Measurements from ENCODE around the gene TRAPPC12. TPM values are rescaled to one million over a fixed set of nuclear protein-coding genes. Genes with fewer than 3 reads are reported as not detected.

Gene TRAPPC12
- total RNA-seq (2022; extraction: Qiagen RNA extraction; ENCODE audit: low read depth), result 49.2 to 71.2 TPM (median 67.8 TPM) in 5 replicates

DNA sequence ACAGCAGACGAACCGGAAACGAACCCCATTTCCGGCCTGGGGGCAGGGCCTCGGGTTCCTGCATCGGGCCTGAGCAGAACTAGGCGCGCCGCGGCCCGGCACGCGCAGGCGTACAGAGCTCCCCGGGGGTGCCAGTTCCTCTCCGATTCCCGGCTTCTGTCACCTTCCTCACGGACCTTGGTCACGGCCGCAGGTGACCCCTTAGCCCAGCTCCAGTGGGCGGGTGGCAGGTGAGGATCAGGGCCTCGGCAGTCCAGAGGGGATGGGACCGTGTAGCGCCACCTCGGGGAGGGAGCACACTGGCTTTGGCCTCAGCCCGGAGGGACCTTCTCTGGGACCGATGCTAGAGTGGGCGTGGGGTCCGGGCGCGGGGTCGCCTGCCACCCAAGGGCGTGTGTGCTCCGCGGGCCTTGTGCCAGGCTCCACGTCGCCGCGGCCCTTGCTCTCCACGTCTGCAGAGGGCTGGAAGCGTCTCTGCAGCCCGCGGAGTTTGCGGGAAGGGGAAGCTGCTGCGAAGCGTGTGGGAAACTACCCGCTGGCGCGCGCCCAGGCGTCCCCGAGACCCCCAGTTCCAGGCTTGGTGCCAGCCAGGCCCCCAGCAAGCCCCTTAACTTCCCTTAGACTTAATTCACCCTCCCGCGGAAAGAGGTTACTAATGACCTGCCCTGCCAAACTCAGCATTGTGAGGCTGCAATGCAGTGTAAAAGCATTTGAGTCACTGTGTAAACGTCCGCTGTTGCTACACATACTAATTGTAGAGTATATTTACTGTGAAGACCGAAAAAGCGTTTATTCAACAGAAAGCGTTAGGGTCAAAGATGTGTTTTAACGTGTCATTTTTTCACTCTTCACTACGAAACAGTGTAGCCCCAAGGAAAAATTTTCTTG, at the start of gene TRAPPC12:
TRAPPC12 (plus strand) TSS at position 48 of the 888 bp plus-strand sequence. CDS start 7,930 bp downstream, outside the sequence.

DNA sequence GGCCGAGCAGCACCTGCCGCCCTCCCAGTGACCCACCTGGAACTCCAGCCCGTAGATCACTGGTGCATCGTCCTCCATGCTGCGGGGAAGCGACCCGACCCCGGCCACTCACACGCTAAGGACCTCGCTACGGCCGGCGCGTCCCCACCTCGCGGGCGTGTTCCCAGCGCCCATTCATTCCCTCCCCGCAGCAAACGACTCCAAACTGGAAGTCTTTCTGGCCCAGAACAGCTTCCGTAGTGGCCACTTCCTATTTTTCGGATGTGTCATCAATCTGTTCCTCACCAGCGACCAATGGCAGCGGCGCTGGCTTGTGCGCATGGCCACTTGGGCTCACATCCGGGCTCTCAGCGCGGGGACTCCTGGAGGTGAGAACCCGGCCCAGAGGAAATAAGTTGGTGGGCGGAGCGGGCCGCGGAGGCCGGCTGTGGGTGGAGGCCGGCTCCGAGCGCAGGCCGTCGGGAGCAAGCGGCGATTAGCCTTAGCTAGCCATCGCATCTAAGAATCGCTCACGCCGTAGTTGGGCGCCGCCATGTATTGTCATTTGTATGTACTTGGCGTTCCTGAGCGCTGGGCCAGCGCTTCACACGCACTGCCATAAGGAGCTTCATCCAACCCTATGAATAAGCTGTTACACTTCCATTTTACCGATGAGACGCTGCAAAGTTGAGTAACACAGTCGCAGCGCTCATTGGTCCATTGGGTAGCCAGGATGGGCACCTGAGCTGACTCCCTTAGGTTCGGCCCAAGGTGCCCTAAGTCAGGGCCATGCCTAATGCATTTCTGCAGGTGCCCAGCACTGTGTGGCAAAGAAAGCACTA, 1.7 kb upstream of the TRAPPC12 start, which contains the start of gene EIPR1:
EIPR1 (minus strand) TSS at position 207 of the 821 bp plus-strand sequence; CDS start at position 78, 129 bp downstream.

DNA sequence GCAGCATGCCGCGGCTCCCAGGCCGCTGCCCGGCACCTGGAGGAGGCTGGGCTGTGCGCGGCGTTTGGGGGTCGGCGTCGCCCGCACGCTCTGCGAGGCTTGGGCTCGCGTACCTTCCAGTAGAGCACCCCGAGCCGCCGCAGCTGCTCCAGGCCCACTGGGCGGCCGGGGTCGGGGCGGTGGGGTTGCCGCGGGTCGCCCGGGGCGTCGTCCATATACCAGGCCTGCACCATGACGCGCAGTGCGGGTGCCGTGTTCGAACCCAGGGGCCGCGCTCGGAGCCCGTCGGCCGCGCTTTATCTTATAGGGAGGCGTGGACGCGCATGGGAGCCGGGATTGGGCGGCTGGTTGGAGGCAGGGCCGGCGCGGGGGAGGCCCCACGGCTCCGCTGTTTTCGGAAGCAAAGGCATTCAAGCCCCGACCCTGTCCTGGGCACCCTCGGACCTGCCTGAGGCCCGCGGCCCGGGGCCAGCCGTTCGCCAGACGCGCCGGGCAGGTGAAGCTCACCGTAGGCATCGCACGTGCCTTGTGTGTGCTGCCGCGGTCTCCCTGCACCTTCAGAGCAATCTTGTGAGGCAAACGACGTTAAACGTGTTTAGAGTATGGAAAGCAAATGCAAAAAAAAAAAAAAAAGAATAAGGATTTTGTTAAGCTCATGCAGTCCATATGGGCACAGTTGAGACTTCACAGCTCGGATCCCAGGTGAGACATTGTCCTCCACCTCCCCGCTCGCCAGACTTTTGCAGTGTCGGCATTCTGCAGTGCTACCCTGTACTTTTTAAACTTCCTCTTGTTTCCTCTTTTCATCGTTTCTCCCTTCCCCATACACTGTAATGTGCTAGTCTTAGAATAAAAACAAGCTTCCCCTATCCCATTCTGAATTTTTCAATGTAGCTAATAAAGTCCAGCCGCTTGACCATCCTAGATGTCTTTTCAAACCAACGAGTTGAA, 140.0 kb downstream of the TRAPPC12 start, which contains the start of gene ADI1:
ADI1 (minus strand) TSS at position 277 of the 951 bp plus-strand sequence; CDS start at position 233, 44 bp downstream.

Other genes starting within 250 kb of the TRAPPC12 start
- 40.3 to 43.2 TPM (median 42.0 TPM) in 5 replicates for gene EIPR1, start 1.9 kb upstream of the TRAPPC12 start, total RNA-seq (2022; extraction: Qiagen RNA extraction; ENCODE audit: low read depth)
- gene ADI1, start 139.8 kb downstream of the TRAPPC12 start, total RNA-seq (2022; extraction: Qiagen RNA extraction; ENCODE audit: low read depth), result 50.3 to 57.9 TPM (median 56.5 TPM) in 5 replicates
- gene RNASEH1, start 178.6 kb downstream of the TRAPPC12 start, total RNA-seq (2022; extraction: Qiagen RNA extraction; ENCODE audit: low read depth), result 49.5 to 65.5 TPM (median 53.2 TPM) in 5 replicates
- gene RPS7, start 195.6 kb downstream of the TRAPPC12 start, total RNA-seq (2022; extraction: Qiagen RNA extraction; ENCODE audit: low read depth), result 2,877 to 4,724 TPM (median 3,177 TPM) in 5 replicates
- 0.39 to 0.76 TPM (median 0.60 TPM) in 5 replicates for gene COLEC11, start 215.4 kb downstream of the TRAPPC12 start, total RNA-seq (2022; extraction: Qiagen RNA extraction; ENCODE audit: low read depth)

Measured in A549 treated with RU486 at 1 μM for 4 hours (cell line).